GM21723 (cell line): ENCODE data around the gene ADAMTS5.

Experiments
- ATAC-seq: cut with Tn5 transposase; IDR thresholded peaks from one replicate; pipeline ENCODE4 v1.9.1; 2021; ENCODE audit warnings: mild to moderate bottlenecking, moderate library complexity; ENCODE audit not compliant: unreplicated experiment

ADAMTS5 gene

GRCh38 chr21:26888931-26889330, 78.0 kb downstream of the ADAMTS5 start:
- no peak for ATAC-seq

- ATAC-seq: no peak
These were observed 78.6 kb downstream of the ADAMTS5 start for GRCh38 chr21:26888256-26888655.

GRCh38 chr21:26887251-26887650, 79.6 kb downstream of the ADAMTS5 start:
- ATAC-seq: no peak

- no peak for ATAC-seq
These were observed 82.5 kb downstream of the ADAMTS5 start for GRCh38 chr21:26884436-26884835.

- no peak for ATAC-seq
These were observed 83.1 kb downstream of the ADAMTS5 start for GRCh38 chr21:26883768-26884167.

- no peak for ATAC-seq
These were observed 85.2 kb downstream of the ADAMTS5 start for GRCh38 chr21:26881504-26882228.

GRCh38 chr21:26877018-26877417, 89.9 kb downstream of the ADAMTS5 start:
- no peak for ATAC-seq

- no peak for ATAC-seq
These were observed 92.5 kb downstream of the ADAMTS5 start for GRCh38 chr21:26874347-26874746.
